ENCODE results near the gene KIF11. TPM values are rescaled to one million over a fixed set of nuclear protein-coding genes. Genes with fewer than 3 reads are reported as not detected.
"Not testable (repeated sequence)": the region's sequence is repeated elsewhere in the genome, so short reads cannot be mapped to it uniquely, and the experiment has no call there.

Gene KIF11
- total RNA-seq, 1 donor from 2014 or later, result 7.1 TPM

- TF ChIP-seq CTCF (IDR thresholded peaks at IDR 0.05), result no peak
- DNase-seq (ENCODE audit: low spot score), result no peak
- Mint-ChIP-seq H3K9me3 (ENCODE audit: low read depth) (peaks cover 7% of the 10 kb centered on the region), H3K4me1 (ENCODE audit: low read depth) (peaks cover 15% of the 10 kb centered on the region), H3K27me3 (ENCODE audit: low read depth) (no peaks in the 10 kb centered on the region), H3K4me3 (ENCODE audit: unreplicated experiment) (no peak overlapping the region), H3K27ac (ENCODE audit: unreplicated experiment) (no peak overlapping the region), H3K36me3 (ENCODE audit: low read depth) (no peaks in the 10 kb centered on the region)
These were observed 47.2 kb downstream of the KIF11 start for GRCh38 chr10:92640107-92640506.

GRCh38 chr10:92641492-92641891, 48.6 kb downstream of the KIF11 start:
- no peak for TF ChIP-seq CTCF (IDR thresholded peaks at IDR 0.05)
- no peak for DNase-seq (ENCODE audit: low spot score)
- Mint-ChIP-seq H3K9me3 (ENCODE audit: low read depth) (peaks cover 7% of the 10 kb centered on the region), H3K36me3 (ENCODE audit: low read depth) (no peaks in the 10 kb centered on the region), H3K27ac (ENCODE audit: unreplicated experiment) (no peak overlapping the region), H3K27me3 (ENCODE audit: low read depth) (no peaks in the 10 kb centered on the region), H3K4me3 (ENCODE audit: unreplicated experiment) (no peak overlapping the region), H3K4me1 (ENCODE audit: low read depth) (peaks cover 15% of the 10 kb centered on the region)

- H3K4me3 Mint-ChIP-seq (ENCODE audit: unreplicated experiment), result no peak overlapping the region
- H3K27ac Mint-ChIP-seq (ENCODE audit: unreplicated experiment), result no peak overlapping the region
- H3K27me3 Mint-ChIP-seq (ENCODE audit: low read depth), result no peaks in the 10 kb centered on the region
- peak; percentile 48 for TF ChIP-seq CTCF (IDR thresholded peaks at IDR 0.05)
- H3K9me3 Mint-ChIP-seq (ENCODE audit: low read depth), result peaks cover 7% of the 10 kb centered on the region
- no peak for DNase-seq (ENCODE audit: low spot score)
- peaks cover 2% of the 10 kb centered on the region for H3K36me3 Mint-ChIP-seq (ENCODE audit: low read depth)
- peaks cover 15% of the 10 kb centered on the region for H3K4me1 Mint-ChIP-seq (ENCODE audit: low read depth)
These were observed 52.0 kb downstream of the KIF11 start for GRCh38 chr10:92644921-92645320.

- H3K27me3 Mint-ChIP-seq (ENCODE audit: low read depth); DNase-seq (ENCODE audit: low spot score); H3K4me1 Mint-ChIP-seq (ENCODE audit: low read depth); H3K9me3 Mint-ChIP-seq (ENCODE audit: low read depth); H3K4me3 Mint-ChIP-seq (ENCODE audit: unreplicated experiment); H3K27ac Mint-ChIP-seq (ENCODE audit: unreplicated experiment); H3K36me3 Mint-ChIP-seq (ENCODE audit: low read depth): not testable (repeated sequence)
These were observed 57.9 kb downstream of the KIF11 start for GRCh38 chr10:92650864-92651263.

GRCh38 chr10:92655426-92655825, 62.5 kb downstream of the KIF11 start:
- no peak for DNase-seq (ENCODE audit: low spot score)
- no peaks in the 10 kb centered on the region for H3K4me1 Mint-ChIP-seq (ENCODE audit: low read depth)
- no peak for TF ChIP-seq CTCF (IDR thresholded peaks at IDR 0.05)
- H3K27ac Mint-ChIP-seq (ENCODE audit: unreplicated experiment), result no peak overlapping the region
- peaks cover 8% of the 10 kb centered on the region for H3K9me3 Mint-ChIP-seq (ENCODE audit: low read depth)
- no peak overlapping the region for H3K4me3 Mint-ChIP-seq (ENCODE audit: unreplicated experiment)
- no peaks in the 10 kb centered on the region for H3K27me3 Mint-ChIP-seq (ENCODE audit: low read depth)
- H3K36me3 Mint-ChIP-seq (ENCODE audit: low read depth), result peaks cover 8% of the 10 kb centered on the region

- peaks cover 8% of the 10 kb centered on the region for H3K36me3 Mint-ChIP-seq (ENCODE audit: low read depth)
- no peak for TF ChIP-seq CTCF (IDR thresholded peaks at IDR 0.05)
- no peaks in the 10 kb centered on the region for H3K4me1 Mint-ChIP-seq (ENCODE audit: low read depth)
- no peak overlapping the region for H3K4me3 Mint-ChIP-seq (ENCODE audit: unreplicated experiment)
- H3K27ac Mint-ChIP-seq (ENCODE audit: unreplicated experiment), result no peak overlapping the region
- H3K9me3 Mint-ChIP-seq (ENCODE audit: low read depth), result peaks cover 8% of the 10 kb centered on the region
- H3K27me3 Mint-ChIP-seq (ENCODE audit: low read depth), result no peaks in the 10 kb centered on the region
- no peak for DNase-seq (ENCODE audit: low spot score)
These were observed 63.5 kb downstream of the KIF11 start for GRCh38 chr10:92656266-92656961.

Measured in chondrocyte (in vitro differentiated cells).